Liver (tissue), 9 donors: Measurements from ENCODE around the gene FAM228B. TPM values are rescaled to one million over a fixed set of nuclear protein-coding genes. Genes with fewer than 3 reads are reported as not detected.
"Not testable (repeated sequence)": the region's sequence is repeated elsewhere in the genome, so short reads cannot be mapped to it uniquely, and the experiment has no call there.

Source experiments
- DNase-seq: peaks from one replicate; pipeline ENCODE4 v3.0.0-alpha.2; 2017; ENCODE audit warnings: low spot score
- H3K27ac ChIP-seq, 2 donors: one replicate each; pipeline ENCODE4 v1.7.0; 2013; ENCODE audit warnings: inconsistent platforms in 2 of 2, low read length in 2 of 2, control low read depth in 1 of 2, low read depth in 1 of 2, mild to moderate bottlenecking in 1 of 2
- H3K27me3 ChIP-seq, 4 donors: one replicate each; pipeline versions ENCODE4 v1.6.1 to v1.7.0; 2013; ENCODE audit warnings: low read length in 3 of 4, inconsistent platforms in 1 of 4, mild to moderate bottlenecking in 1 of 4, moderate library complexity in 1 of 4; ENCODE audit not compliant: control insufficient read depth in 4 of 4, insufficient read depth in 4 of 4
- H3K36me3 ChIP-seq, 4 donors: one replicate each; pipeline versions ENCODE4 v1.6.1 to v1.7.0; 2013; ENCODE audit warnings: low read length in 3 of 4, mild to moderate bottlenecking in 3 of 4, low read depth in 1 of 4, moderate library complexity in 1 of 4; ENCODE audit not compliant: control insufficient read depth in 4 of 4, insufficient read depth in 3 of 4
- H3K4me1 ChIP-seq, 4 donors: one replicate each; pipeline versions ENCODE4 v1.6.1 to v1.7.0; 2013; ENCODE audit warnings: low read length in 3 of 4, mild to moderate bottlenecking in 3 of 4, moderate library complexity in 1 of 4; ENCODE audit not compliant: control insufficient read depth in 4 of 4, insufficient read depth in 4 of 4
- H3K4me3 ChIP-seq, 3 donors: one replicate each; pipeline versions ENCODE4 v1.6.1 to v1.7.0; 2013; ENCODE audit warnings: low read length in 3 of 3, control low read depth in 1 of 3, low read depth in 1 of 3, mild to moderate bottlenecking in 1 of 3
- H3K9ac ChIP-seq, 2 donors: one replicate each; pipeline ENCODE4 v1.7.0; 2013; ENCODE audit warnings: low read length in 2 of 2, mild to moderate bottlenecking in 2 of 2, moderate library complexity in 2 of 2, control low read depth in 1 of 2, low read depth in 1 of 2
- H3K9me3 ChIP-seq, 4 donors: one replicate each; pipeline versions ENCODE4 v1.6.1 to v1.7.0; 2013; ENCODE audit warnings: low read length in 3 of 4; ENCODE audit not compliant: control insufficient read depth in 4 of 4
- CTCF ChIP-seq: fragments of 150-350 bp; IDR thresholded peaks from 2 replicates; pipeline ENCODE4 v1.5.1; 2017; ENCODE audit warnings: improper control_type of control experiment, low read depth, low read length; ENCODE audit not compliant: missing input control
- EGR1 ChIP-seq, 2 donors: IDR thresholded peaks; 2 replicates each; pipeline ENCODE4 v1.6.1; 2016 to 2018; ENCODE audit warnings: antibody characterized with exemption in 2 of 2, low read depth in 2 of 2
- GABPA ChIP-seq, 2 donors: IDR thresholded peaks in 1 of 2; conservative IDR thresholded peaks in 1 of 2; 2 replicates each; pipeline ENCODE4 v1.6.1; 2016; ENCODE audit warnings: antibody characterized with exemption in 2 of 2, mild to moderate bottlenecking in 1 of 2, moderate library complexity in 1 of 2
- HNF4A ChIP-seq, 2 donors: conservative IDR thresholded peaks; 2 replicates each; pipeline ENCODE4 v1.6.1; 2016; ENCODE audit warnings: antibody characterized with exemption in 2 of 2, mild to moderate bottlenecking in 2 of 2
- HNF4G ChIP-seq: IDR thresholded peaks from 2 replicates; pipeline ENCODE4 v1.6.1; 2016; ENCODE audit warnings: antibody characterized with exemption
- JUND ChIP-seq, 2 donors: IDR thresholded peaks; 2 replicates each; pipeline ENCODE4 v1.6.1; 2016; ENCODE audit warnings: antibody characterized with exemption in 2 of 2
- MAX ChIP-seq: IDR thresholded peaks from 2 replicates; pipeline ENCODE4 v1.6.1; 2016; ENCODE audit warnings: antibody characterized with exemption
- NR2F2 ChIP-seq: IDR thresholded peaks from 2 replicates; pipeline ENCODE4 v1.6.1; 2016; ENCODE audit warnings: antibody characterized with exemption
- SP1 ChIP-seq: IDR thresholded peaks from 2 replicates; pipeline ENCODE4 v1.6.1; 2018; ENCODE audit warnings: antibody characterized with exemption, mild to moderate bottlenecking
- WGBS: extraction: QIAGEN DNeasy Blood & Tissue Kit; methylation state at CpG from one replicate; pipeline ENCODE4 v1.1.7; 2013; 5-methylcytosine and 5-hydroxymethylcytosine counted together
- polyA plus RNA-seq, 2 donors: library from polyadenylated mRNA; stranded (reverse) in 1 of 2; unstranded in 1 of 2; fragments of 200-250 nt in 1 of 2; fragments of >200 nt in 1 of 2; fragmentation: Nextera tagmentation in 1 of 2; extraction: Ambion mirVana in 1 of 2; gene quantifications; one replicate each; pipeline versions ENCODE4 v1.2.1 to v1.2.3, GENCODE V29; 2013 to 2015
- total RNA-seq, 2 donors: library from RNA; depleted of rRNA; stranded (reverse); fragments of >200 nt; gene quantifications; one replicate each; pipeline ENCODE4 v1.2.3, GENCODE V29; 2014
- donor health status: healthy.
- donor health status: healthy.
- donor health status: healthy.
- donor health status: healthy.
- donor health status: healthy.

The FAM228B gene
- total and polyA plus RNA-seq, 4 donors: 0.68 to 4.2 (median 3.8) TPM

GRCh38 chr2:24125956-24126355 lies 2.7 kb downstream of the FAM228B start:
- WGBS: 68% methylated on average over 1 of the region's 1 CpG
- no peak for DNase-seq

GRCh38 chr2:24132543-24132942 lies 9.3 kb downstream of the FAM228B start:
- H3K9ac ChIP-seq: no peak overlapping the region
- DNase-seq: no peak
- no peaks in the 10 kb centered on the region for H3K27me3 ChIP-seq
- no peaks in the 10 kb centered on the region for H3K4me1 ChIP-seq
- H3K36me3 ChIP-seq: no peaks in the 10 kb centered on the region
- H3K9me3 ChIP-seq: peaks cover 0 to 1% (median 0%) of the 10 kb centered on the region in 4 donors
- WGBS: 98% methylated on average over 3 of the region's 3 CpGs
- no peak overlapping the region for H3K4me3 ChIP-seq
- TF ChIP-seq MAX: no peak
- no peak for TF ChIP-seq CTCF
- no peak for TF ChIP-seq EGR1 (IDR thresholded peaks at IDR 0.05; ENCODE audit: low read depth in 2 of 2)
- no peak for TF ChIP-seq HNF4A (conservative IDR thresholded peaks at IDR 0.05)
- no peak for TF ChIP-seq NR2F2
- H3K27ac ChIP-seq: no peak overlapping the region

More at GRCh38 chr2:24125956-24126355, 2.7 kb downstream of the FAM228B start:
- TF ChIP-seq EGR1 (IDR thresholded peaks at IDR 0.05; ENCODE audit: low read depth in 2 of 2): no peak
- no peak for TF ChIP-seq SP1
- TF ChIP-seq JUND (IDR thresholded peaks at IDR 0.05): no peak
- no peak for TF ChIP-seq NR2F2
- no peak for TF ChIP-seq GABPA (IDR thresholded peaks at IDR 0.05 in 1 of 2, conservative IDR thresholded peaks at IDR 0.05 in 1 of 2)
- TF ChIP-seq HNF4G: no peak
- TF ChIP-seq CTCF: no peak
- H3K27me3 ChIP-seq: no peaks in the 10 kb centered on the region
- no peak overlapping the region for H3K9ac ChIP-seq
- no peaks in the 10 kb centered on the region for H3K36me3 ChIP-seq
- H3K9me3 ChIP-seq: no peaks in the 10 kb centered on the region
- no peak overlapping the region for H3K4me3 ChIP-seq
- no peak overlapping the region for H3K27ac ChIP-seq
- peaks cover 0 to 11% (median 6%) of the 10 kb centered on the region in 4 donors for H3K4me1 ChIP-seq

DNA sequence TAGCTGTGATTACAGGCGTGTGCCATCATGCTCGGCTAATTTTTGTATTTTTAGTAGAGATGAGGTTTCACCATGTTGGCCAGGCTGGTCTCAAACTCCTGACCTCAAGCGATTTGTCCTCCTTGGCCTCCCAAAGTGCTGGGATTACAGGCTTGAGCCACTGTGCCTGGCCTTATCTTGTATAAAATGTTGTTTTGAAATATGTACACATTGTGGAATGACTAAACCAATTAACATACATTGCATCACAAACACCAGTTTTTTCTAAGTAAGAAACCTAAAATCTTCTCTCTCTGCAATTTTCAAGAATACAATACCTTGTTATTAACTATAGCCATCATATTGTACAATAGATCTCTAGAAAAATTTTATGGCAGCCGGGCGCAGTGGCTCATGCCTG lies 17.0 kb downstream of the FAM228B start:
- not testable (repeated sequence) for H3K4me3 ChIP-seq, H3K27ac ChIP-seq, H3K36me3 ChIP-seq, H3K9me3 ChIP-seq, DNase-seq, H3K9ac ChIP-seq, H3K27me3 ChIP-seq, H3K4me1 ChIP-seq
- WGBS: 94% methylated on average over 5 of the region's 5 CpGs
